ENCODE data around the gene NPM3.
"Not testable (repeated sequence)": the region's sequence is repeated elsewhere in the genome, so short reads cannot be mapped to it uniquely, and the experiment has no call there.

Gene NPM3

DNA sequence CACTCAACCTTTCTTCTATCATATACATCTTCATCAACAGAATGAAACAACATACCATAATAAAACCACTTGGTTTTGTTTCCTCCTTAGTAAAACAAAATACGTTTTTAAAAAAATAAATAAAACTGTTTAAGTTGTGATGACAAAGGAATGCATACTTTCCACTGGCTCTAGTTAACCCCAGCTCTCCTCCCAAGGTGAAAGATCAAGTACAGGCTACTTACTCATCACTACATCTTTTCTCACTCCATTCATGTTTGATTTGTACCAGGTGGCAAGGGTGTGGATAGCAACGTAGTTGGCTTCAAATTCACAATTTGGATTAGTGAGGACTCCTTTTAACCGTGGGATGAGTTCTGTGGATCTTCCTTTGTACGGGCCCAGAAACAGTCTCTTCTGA lies 20.3 kb upstream of the NPM3 start:
- DNase-seq: no peak

GRCh38 chr10:101797403-101798059 lies 14.3 kb upstream of the NPM3 start:
- no peak for DNase-seq

DNA sequence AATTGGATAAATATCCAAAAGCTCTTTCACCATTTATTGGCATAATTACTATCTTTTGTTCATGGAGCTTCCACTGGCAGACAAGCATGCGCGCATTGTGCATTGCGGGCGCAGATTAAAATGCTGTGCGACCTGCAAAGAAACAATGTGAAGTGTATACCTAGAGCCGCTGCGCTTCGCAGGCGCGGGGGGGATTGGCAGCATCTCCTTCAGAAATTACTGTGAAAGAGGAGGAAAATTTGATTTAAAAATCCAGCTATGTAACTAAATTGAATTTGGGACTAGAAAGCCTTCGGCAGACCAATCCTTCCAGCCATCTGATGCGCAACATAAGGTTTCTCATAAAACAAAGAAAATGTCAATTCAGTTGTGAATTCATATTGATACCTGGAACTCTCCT lies 10.3 kb upstream of the NPM3 start:
- no peak for DNase-seq

- DNase-seq: no peak
These were observed 6.4 kb upstream of the NPM3 start for GRCh38 chr10:101789686-101790085.

DNA sequence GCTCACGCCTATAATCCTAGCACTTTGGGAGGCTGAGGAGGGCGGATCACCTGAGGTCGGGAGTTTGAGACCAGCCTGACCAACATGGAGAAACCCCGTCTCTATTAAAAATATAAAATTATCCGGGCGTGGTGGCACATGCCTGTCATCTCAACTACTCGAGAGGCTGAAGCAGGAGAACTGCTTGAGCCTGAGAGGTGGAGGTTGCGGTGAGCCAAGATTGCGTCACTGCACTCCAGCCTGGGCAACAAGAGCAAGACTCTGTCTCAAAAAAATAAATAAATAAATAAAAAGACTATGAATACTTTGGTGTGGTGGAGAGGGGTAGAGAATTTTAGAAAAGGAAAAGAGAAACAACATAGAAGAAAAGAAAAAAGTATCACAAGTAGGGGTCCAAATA lies 6.0 kb upstream of the NPM3 start:
- DNase-seq: not testable (repeated sequence)

DNA sequence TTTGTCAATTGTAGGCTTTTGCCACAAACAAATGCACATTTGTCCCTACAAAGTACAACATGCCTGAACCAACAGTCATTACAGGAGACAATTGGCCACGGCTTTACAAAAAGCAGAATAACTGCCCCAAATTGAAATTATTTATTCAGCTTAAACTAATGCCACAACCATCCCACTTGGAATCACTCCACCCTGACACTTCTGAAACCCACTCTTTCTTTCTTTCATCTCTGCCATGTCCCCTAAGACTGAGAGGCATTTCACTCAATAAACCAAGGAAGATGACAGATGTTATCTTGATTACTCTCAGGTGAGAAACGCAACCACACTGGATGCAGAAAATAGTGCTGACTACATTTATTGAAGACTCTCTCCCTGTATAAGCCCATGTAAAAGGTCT lies 2.6 kb upstream of the NPM3 start:
- DNase-seq: no peak

- no peak for DNase-seq
These were observed 1.3 kb upstream of the NPM3 start for GRCh38 chr10:101784558-101784957.

DNA sequence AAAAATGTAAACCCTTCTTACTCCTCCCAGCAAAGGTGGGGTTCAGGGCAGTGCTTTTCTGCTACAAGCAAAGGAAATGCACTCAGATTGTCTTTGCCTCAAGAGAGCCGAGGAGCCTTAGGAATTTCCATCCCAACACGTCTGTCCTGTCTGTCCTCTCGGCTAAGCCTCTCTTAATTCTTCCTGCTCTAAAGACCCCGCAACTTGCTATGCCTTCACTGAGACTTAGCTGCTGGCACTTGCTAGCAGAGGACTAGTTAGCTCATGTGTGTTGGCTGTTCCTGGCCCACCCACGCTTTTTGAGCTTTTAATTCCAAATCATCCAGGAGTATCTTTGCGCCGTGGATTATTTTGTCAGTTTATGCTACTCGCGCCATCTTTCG lies 481 bp upstream of the NPM3 start:
- no peak for DNase-seq

- no peak for DNase-seq
These were observed 1.0 kb downstream of the NPM3 start for GRCh38 chr10:101781984-101782810.

DNA sequence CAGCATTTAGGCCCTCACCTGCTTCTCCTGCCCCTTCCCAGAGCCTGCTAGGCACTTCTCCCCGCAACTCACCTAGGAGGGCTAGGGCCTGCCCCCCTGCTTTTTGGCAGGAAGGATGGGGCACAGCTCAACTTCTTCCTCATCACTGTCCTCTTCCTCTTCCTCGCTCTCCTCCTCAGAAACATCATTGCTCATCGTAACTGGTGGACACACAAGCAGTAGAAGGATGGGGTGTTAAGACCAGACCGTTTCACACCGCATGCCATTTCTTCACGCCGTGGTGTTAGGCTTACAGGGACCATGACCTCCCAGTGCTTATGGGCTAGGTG lies 1.6 kb downstream of the NPM3 start:
- DNase-seq: no peak

DNA sequence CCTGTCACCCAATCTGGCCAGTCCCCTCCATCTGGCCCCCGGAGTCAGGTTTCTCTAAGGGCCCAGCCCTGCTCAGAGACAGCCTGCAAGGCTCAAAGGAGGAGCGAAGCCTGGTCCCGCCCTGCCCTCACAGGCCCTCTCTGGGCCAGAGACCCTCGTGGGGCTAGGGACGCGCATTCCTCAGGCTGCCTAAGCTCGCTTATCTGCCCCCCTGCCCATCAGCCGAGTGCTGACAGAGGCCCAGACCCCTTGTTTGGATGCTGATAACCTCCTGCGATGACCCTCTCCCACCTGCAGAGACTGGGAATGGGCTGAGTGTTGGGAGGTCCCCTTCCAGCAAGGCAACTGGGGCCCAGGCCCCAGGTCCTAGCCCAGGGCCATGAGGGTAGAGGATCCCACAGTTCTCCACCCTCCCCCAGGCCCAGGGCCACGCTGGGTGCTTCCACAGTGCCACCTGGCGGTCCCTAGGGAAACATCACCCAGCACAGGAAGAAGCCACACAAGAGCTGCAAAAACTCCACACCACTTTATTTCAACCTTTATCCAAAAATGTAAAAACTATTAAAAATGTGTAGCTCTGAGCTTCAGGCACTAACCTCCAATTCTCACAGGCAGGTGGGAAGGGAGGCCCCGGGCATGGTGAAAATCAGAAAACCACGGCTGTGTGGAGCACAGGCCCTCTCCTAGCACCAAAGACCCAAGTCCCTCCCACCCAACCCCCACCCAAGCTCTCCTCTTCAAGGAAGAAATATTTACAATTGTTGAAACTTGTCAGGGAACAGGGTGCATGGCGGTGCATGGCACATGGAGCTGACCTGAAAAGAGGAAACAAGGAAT lies 2.2 kb downstream of the NPM3 start:
- no peak for DNase-seq

GRCh38 chr10:101780187-101780817 lies 2.9 kb downstream of the NPM3 start:
- DNase-seq: no peak

- DNase-seq: no peak
These were observed 3.6 kb downstream of the NPM3 start for GRCh38 chr10:101779544-101780186.

DNA sequence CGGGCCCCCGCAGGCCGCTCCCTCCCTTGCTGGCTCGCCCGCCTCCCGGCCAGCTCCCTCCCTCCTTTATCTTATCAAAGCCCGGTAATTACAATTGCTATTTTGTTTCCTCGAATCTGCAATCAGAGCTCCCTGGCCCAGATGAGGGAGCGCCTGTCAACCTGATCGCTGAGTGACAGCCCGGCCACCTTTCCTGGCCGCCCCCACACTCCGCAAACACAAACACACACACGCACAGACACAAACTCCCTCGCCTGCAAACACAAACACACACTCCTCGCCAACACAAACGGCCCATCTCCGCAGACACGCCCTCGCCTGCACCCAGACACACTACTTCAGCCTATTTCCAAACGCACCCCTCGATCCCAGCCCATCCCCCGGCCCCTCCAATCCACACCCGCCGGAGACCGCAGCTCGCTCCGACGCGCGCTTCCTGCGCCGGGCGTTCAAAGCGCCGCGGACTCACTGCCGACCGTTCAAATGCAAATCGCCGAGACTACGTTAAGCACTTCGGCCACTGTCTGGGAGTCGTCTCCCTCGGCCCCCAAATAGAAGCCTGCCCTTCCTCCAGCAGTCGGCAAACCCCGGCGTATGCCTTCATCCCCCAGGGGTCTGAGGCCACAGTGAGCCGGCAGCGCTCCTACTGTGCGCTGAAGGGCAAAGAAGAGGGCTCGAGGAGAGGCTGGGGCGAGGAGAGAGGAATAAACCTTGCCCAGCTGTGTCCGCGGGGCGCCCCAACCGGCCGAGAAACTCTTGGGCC lies 4.3 kb downstream of the NPM3 start:
- DNase-seq: no peak

GRCh38 chr10:101778151-101778780 lies 5.0 kb downstream of the NPM3 start:
- no peak for DNase-seq

DNA sequence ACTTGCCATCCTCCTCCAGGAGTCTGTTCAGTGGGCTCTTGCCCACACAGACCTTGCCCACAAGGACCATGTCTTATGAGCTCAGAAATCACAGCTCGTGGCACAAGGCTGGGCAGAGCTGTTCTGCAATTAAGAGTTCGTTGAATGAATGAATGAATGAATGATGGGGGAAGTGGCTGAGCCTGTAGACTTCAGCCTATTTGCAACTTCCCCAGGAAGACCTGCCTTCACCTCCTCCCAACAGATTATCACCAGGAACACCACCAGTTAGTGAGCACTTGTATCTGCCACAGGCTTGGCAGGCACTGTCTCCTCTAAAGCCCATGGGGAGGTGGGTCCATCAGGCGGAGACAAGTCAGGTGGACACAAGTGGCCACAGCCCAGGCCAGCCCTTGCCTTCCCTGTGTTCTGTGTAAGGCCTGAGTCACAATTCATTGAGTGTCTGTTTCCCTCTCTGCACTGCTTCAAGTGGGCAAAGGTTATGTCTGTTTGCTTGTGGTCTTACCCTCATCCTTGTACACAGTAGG lies 5.6 kb downstream of the NPM3 start:
- DNase-seq: no peak

- DNase-seq: no peak
These were observed 7.0 kb downstream of the NPM3 start for GRCh38 chr10:101776161-101776817.

- no peak for DNase-seq
These were observed 7.7 kb downstream of the NPM3 start, which contains the start of gene FGF8 for GRCh38 chr10:101775273-101776160. Gene FGF8 (minus strand): TSS chr10:101776114. CDS start chr10:101775900, 214 bp downstream.

DNA sequence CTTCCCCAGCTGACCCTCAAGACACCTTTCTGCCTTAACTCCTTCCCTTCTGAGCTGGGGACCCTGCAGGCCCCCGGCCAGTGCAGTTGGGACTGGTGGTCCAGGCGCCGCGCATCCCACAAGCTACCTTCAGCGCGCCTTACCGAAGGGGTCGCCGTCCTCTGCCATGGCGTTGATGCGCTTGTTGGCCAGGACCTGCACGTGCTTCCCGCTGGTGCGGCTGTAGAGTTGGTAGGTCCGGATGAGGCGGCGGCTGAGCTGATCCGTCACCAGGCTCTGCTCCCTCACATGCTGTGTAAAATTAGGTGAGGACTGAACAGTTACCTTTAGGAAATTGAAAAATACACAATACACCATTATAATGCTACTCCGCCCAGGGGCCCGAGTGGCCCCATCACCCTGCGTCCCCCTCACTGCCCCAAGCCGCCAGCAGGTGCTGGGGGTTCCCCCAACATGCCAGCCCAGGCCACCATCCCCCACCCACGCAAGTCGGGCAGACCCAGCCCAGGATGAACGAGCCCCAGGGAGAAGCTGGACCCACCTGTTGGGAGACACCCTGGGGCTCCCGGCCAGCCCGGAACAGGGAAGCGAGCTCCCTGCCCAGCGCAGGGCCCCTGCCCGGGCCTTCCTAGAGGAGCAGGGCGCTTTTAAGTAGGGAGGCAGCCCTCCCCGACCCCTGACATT lies 8.5 kb downstream of the NPM3 start:
- DNase-seq: no peak
